NCI-H2227 treated with DMSO at 0.1 percent for 48 hours (cell line): ENCODE results near the gene SHMT2.
A peak's percentile ranks its signal among the peaks of the same experiment; 100 is the strongest.

ENCODE experiments used
- DNase-seq: peaks from one replicate; lab custom pipeline; 2025; lab: John Stamatoyannopoulos, UW

Gene SHMT2

DNA sequence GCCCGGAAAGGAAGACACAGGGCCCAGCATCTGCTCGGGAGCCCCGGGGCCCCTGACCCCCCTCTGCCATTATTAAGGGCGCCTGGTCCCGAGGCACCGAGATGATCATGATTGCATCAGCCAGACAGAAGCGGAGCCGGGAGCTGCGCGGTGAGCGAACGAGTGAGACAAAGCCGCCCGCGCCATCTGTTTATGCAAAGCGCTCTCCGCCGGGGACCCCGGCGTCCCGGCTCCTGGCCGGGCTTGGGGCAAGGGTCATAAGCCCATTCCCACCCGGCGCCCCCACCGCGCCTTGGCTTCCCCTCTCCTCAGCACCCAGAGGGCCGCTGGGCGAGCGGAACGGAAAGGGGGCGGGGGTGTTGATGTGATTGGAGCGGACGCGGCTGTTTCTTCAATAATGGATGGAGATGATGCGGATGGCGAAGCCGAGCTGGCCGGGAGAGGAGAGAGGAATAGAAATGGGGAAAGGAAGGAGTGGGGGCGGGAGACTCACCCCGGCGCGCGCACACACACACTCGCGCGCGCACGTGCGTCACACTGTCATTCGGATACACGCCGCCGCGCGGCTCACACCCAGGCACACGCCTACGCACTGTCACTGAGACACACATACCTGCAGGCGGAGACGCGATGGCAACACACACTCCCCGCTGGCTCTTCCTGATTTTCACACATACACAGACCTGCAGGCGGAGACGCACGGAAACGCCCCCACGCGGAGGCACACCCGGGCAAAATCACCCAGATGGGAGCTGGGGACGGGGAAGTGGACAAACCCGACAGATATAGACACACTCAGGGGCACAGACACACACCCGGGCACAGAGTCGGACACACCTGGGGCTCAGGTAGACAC lies 10.8 kb downstream of the SHMT2 start:
- DNase-seq: no peak

DNA sequence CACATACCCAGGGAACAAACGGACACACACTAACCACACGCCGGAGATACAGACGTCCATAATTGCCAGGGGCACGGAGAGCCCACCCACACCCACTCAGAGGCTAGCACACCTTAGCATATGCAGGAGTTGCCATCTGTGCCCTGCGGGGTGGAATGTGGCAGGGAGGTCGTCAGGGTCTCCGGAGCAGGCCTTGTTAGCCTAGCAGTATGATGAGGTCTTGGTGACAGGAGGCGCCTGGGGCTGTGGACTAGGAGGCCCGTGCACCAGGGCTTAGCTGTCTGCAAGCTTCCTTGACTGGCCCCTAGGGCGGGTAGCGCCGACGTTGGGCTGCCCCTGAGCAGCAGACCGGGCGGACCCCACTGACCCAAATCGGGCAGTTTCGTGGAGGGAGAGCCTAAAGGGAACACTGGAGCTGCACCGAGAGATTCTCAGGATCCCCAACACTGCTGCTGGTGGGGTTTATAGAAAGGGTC lies 11.5 kb downstream of the SHMT2 start:
- DNase-seq: no peak

DNA sequence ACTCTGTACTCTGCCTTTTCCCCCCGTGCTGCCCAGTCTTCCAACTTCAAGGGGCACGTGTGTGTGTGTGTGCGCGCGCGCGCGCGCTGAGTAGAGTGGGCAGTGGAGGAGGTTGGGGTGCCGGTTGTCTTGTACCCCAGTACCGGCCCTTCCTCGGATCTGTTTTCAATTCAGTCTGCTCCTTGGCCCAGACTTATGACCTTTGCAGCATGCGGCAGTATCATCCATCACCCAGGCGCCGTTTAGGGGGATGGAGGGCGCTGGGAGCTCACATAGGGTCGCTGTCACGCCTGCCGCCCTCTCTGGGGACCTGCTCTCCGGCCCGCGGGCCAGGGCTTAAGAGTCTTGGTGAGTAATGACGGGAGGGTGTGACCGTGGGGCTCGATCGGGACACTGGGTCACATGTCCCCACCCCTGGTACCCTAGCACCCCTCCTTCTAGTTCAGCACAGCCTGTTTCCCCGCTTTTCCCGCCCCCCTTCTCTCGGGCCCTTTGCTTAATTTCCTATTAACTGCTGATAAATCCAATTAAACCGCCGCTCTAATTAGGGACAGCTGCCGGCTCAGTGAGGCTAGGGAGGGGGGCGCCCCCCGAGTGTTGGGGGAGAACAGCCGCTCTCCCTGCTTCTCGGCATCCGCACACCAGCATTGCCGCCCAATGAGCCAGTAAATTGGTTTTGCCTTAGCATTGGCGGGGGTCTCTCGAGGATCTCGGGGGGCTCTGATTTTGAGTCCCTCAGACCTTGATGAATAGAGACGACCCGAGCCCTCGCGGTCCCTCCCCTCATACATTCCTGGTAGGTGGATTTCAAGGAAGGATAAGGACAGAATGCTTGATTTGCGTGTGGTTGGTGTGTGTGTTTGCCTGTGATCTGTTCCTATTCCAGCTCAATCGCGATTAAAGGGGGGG lies 12.1 kb downstream of the SHMT2 start:
- no peak for DNase-seq

DNA sequence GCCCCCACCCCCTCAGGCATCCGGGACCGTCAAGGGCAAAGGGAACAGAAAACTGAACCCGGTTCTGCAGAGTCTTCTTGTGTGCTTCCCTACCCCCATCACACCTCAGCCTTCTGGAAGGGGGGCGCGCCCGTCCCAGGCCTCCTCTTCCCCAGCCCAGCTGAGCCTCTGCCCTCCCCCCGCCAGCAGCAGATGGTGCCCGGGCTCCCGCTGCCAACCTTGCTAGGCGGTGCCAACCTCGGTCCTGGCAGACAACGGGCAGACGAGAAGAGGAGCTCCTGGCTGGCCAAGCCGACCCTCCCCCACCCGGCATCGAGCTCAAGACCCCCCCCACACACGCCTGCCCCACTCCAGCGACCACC lies 12.8 kb downstream of the SHMT2 start:
- DNase-seq: no peak

DNA sequence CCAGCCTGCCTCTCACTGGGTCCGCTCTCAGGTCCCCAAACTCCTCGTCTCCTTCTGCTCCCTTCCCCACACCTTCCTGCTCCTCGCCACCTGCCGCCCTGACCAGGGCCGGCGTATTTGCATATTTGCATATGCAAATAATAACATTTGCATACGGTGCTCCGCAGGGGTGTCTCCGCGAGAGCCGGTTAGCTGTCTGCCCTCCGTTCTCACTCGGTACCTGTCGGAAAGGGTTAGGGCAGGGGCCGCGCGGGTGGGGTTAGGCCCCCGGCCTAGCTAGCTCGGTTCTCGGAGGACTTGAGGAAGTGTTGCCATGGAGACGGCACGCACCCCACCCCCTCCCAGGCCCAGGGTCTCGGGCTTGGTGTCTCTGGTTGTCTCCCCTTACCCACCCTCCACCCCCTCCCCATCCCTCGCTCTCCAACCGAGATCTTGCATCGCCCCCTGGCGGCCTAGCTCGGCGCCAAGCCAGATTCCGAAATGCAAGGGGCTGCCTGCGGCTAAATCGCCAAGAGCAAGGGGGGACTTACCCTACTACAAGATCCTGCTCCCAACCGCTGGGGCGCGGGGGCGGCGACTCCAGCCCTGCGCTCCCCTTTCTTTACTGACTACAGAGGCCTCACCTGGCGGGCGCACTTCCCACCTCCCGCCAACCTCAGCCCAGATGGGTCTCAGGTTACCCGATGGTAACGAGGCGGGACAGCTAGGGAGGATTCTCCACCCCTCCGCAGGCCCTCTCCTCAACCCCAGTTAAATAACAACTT lies 13.4 kb downstream of the SHMT2 start:
- peak; percentile 29 for DNase-seq

DNA sequence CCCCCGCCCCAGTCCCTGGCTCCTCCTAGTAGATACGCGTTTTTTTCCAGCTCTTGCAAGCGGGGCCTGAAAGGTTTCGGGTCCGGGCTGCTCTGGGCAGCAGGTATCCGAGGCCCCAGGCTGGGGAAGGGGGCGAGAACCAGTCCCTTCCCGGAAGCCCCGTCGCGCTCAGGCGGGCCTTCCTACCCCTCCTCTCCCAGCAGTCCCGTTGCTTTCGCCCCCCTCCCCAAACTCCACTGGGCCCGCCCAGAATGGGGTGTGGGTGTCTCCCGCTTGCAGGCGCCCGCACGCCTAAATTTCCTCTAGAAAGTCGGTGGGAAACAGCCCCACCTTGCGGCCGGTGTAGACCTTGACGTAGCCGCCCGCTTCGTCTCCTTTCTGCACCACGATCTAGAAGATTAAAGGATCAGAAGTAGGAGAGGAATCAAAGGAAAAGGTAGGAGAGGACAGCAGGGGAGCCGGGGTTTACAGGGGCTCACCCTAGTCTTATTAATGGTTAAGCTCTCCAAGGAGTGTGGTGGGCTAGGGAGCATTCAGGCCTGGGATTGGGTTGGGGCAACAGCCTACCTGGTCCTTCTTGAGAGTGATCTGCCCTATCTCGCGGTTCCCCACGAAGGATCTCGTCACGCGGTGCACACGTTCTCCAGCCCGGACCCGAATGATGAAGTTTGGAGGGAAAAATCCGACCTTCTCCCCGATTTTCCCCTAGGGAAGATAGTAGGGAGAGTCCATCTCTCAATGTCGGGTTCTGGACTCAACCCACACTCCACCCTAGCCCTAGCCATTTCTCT lies 14.2 kb downstream of the SHMT2 start:
- peak; percentile 11 for DNase-seq

DNA sequence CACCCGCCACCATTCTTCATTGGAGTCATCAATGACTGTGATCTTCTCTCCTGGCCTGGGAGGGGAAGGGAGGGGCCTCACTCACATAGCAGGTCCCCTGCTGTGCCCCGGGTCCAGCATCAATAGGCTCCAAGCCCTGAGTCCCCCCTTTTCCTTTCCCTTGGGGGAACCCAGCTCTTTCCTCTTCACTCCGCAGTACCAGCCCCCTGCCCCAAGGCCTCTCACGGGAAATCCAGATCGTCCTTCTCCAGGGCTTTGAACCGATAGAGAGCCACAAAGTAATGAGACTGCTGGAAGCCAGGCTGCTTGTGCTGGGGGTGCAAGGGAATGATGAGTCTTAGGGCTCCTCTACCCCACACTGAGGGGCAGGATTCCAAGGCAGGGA lies 14.8 kb downstream of the SHMT2 start:
- DNase-seq: no peak

DNA sequence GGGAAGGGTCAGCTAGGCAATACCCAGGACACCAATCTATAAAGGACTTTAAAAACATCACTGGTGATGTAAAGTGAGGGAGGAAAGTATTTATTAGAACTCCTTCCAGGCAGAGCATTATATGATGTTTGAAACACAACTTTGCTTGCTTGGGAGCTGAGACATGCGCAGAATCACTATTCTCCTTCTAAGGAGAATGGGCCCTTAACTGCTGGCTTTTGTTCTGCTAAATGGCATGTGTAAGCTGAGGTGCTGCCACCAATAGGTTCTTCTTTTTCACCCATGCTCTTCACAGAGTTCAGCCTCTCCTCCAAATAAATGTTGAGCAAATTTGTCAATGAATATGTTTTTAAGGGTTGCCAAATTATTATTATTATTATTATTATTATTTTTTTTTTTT lies 17.5 kb downstream of the SHMT2 start:
- DNase-seq: no peak

DNA sequence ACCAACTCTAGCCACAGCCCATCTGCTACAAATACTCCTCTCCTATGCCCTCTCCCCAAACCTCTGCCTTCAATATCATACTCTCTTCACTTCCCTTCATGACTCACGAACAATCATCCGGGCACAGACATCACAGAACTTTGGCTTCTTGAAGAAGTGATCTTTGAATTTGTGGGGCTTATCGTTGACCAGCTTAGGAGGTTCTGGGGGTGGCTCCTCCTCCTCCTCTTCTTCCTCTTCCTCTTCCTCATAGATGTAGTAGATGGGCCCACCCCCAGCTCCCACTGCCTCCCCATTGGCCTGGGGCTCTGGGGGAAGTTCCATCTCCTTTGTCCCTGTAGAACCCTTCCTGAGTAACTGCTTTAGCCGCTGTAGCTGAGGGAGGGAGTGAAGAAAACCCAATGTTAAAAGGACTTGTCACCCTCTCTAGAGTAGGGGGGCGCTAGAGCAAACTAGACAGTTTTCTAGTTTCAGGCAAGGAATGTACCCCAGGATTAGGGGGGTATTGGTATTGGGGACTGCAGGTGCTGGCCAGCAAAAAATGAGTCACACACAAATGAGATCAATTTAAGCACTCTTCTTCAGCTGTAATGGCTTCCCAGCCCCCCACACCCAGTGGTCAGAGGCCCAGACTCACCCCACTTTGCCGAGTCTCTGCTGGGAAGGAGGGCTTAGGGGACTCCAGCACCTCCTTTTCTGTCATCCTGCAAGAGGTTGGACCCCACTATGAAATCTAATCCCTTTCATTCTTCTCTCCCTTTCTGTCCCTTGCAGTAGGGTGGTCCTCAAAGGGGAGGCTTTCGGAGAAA lies 19.6 kb downstream of the SHMT2 start:
- DNase-seq: no peak

DNA sequence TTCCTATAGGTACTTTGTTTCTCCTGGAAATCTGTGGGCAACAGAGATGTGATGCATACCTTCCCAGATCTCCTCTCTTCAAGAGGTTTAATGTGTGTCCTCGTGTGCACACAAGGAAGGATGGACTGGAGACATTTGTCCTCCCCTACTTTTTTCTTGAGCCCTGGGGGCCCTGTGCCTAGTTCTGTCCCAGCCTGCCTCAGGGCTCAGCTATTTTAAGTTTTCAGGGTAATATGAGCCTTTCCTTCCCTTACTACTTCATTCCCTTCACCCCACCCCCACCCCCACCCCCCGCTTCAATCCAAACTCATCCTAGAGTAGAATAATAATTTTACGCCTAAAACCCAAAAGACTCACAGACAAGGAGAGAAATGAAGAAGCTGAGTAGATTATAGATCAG lies 21.0 kb downstream of the SHMT2 start:
- no peak for DNase-seq

DNA sequence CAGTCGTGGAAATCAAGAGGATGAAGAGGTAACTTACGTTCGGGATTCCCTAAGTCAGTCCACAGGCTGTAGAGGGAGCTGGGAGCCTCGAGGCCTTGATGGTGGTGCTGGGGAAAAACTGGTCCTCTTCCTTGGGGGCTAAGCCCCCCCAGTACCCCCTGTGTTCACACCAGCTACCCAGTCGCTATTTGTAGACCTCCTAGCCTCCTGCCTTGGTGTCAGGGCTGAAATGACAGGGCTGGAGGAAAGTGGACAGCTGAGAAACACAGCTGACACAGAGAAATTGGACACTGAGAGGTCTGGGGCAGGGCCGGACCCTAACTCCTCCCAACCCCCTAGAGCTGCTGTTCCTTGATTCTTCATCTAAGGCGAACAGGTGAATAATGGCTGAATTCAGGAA lies 21.4 kb downstream of the SHMT2 start, which contains the start of gene STAC3:
STAC3 (minus strand) TSS at position 232 of the 400 bp plus-strand sequence. CDS start 1,551 bp downstream, outside the sequence.
- no peak for DNase-seq

DNA sequence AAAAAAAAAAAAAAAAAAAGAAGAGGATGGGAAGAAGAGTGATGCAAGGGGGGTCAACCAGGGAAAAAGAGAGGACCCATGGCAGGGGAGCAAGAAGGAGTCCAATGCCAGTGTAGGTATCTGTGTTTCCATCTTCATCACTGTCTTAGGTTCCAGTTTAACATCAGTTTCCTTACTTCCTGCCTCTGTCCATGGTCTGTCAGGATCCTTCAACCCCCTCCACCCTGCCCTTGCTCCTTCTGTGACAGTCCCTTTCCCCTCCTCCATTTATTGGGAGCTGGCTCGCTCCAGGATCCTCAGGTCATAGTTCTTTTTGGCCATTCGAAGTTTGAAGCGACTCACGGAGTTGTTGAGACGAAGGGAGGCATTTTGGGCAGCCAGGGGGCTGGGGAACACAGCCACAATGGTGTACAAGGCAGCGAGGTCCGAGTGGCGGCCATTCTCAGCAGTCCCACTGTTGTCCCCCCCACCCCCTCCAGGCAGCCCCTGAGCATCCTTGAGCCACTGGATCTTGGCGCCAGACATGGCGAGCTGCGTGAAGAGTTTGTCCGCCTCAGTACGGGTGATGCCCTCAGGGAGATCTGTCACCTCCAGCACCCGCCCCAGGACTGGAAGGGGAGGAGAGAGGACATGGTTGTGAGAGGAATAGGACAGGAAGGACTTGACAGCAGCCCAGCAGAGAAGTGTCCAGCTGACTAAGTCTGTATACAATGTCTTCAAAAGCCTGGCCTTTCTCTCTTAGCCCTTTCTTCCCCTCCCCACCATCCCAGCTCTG lies 25.2 kb downstream of the SHMT2 start:
- no peak for DNase-seq

DNA sequence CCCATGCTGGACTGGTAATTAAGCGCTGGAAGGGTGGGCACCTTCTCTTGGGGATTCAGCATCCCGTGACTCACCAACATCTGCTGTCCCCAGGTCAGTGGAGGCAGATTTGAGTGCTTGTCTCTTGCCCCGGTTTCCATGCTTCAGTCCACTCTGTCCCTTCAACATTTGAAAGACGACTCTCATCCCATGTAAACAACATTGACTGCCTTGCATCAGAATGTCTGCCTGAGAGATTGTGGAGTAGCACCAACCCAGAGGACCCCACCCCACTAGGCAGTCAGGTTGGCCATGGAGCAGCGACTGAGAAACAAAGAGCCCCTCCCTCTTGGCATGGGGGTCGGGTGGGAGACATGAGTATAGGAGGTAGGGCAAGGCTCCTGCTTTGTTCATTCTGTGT lies 26.4 kb downstream of the SHMT2 start:
- DNase-seq: no peak

DNA sequence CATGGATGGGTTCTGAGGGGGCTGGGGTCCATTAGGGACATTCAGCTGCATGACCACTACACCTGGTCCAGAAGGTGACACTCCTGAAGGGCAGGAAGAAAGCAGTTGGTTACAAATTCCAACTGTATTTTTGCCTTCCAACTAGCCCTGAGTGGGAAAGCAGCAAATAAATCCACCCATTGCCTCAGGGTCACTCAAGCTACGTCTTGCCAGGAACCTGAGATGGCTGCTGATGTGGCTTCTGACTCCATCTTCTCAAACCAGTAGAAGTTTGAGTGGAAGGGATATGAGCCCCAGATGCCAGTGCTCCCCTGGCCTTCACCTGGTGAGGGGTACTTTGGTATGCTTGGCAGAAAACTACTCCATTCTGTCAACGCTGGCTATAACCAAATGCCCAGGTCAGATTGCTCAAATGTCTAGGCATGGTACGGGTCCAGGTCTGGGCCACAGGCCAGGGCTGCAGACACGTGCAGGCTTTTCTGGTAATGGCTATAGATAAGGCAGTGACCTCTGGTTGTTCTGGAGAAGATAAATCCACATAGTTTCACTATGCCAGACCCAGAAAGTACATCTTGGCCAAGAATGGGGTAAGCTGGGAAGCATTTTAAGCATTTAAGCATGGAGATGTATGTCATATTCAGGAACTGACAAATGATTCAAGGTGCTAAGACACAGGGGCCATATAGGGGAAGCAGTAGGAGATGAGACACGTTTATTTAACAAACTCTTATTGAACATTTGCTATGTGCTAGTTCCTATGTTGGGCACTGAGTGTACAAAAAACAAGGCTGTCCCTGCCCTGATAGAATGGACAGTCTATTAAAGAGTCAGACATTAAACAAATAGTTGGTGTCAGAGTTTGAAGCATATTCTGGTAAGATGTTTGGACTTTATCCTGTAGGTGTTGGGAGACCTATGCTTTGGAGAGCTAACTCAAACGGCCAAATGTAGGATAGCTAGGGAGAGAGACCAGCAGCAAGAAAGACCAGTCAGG lies 29.8 kb downstream of the SHMT2 start:
- no peak for DNase-seq

DNA sequence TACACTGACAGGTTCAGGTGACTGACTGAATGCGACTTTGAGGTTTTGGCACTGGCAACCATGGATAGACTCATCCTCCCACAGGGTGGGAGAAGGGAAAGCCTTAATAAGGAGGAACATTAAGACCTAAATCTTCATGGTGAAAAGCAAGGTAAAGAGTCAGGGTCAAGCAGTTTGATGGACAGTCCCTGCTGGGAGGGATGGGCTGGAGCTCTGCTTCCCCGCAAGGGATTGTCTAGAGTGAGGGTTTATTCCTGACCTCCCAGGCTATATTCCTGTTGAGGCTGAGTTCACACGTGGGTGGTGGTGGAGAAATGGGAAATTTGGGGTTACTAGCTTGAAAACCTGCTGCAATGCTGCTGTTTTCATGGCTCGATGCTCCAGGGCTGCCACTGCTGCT lies 30.9 kb downstream of the SHMT2 start:
- DNase-seq: peak; percentile 26

DNA sequence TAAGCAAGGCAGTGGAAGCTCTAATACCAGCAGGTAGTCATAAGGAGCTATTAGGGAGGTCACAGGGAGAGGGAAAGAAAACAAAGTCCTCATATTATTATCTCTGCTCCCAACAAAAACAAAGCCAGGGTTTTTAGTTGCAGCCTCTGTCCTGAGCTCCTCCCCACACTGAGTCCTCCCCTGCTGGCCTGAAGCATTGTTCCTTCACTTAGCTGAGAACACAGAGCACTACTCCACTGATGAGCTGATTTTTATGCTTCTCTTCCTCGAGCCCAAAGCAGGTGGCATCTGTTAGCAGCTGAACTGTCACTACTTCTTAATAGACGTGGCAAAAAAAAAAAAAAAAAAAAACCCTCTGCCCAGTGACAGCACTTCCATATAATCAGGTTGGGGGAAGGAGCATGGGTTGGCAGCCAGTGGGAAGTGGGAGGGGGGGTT lies 31.9 kb downstream of the SHMT2 start:
- DNase-seq: peak; percentile 75

DNA sequence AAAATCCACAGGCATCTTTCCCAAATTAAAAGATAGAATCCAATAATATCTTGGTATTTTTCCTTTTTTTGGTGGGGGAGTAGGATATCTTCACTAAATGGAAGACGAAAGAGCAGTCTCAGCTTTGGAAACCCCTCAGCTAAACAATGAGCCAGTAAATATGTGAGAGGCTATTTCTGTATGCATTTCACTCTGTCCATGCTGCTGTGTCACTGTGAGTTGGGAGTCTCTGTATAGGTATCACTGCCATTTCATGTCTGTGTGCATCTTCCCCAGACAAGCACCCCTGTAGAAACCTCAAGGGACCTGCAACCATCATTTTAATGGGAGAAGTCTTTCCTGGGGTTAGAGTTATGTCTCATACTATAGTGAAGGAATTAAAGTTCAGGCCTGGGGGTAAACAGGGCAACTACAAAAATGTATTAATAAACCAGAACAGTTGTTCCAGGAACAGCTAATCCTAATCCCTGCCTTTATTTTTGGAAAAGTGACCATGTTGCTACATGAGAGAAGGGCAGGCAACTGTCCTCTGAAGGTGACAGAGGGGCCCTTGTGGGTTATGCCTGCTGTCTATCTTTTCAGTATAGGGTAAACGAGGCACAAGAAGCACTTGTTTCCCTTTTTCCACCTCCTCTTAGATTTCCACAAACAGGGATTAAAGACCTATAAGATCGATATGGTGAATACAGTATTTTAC lies 32.8 kb downstream of the SHMT2 start:
- DNase-seq: no peak

DNA sequence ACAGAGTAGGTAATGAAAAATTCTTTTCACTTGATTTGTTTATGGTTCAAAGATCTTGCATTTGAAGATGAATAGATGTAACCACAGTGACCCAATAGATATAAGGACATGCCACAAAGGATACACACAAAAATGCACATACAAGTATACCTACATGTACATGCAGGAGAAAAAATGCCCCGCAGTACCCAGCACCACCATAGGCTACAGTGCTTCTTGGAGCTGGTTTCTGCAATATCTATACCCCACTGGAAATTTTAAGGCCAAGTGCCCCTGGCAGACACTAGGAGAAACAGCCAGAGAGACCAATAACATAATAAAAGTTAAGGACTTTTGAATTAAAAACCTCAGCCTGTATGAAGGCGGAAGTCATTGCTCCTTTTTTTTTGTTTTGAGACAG lies 33.6 kb downstream of the SHMT2 start:
- DNase-seq: no peak
